GM12874 (cell line): ENCODE data around the gene HTRA1.

Source experiments
- CTCF ChIP-seq: IDR thresholded peaks from 2 replicates; pipeline ENCODE4 v1.5.1; 2011; ENCODE audit warnings: low read depth, mild to moderate bottlenecking, control low read depth, low read length, moderate library complexity; ENCODE audit not compliant: insufficient read depth

Gene HTRA1

GRCh38 chr10:122550427-122550826 is 89.1 kb downstream of the HTRA1 start:
- no peak for TF ChIP-seq CTCF

DNA sequence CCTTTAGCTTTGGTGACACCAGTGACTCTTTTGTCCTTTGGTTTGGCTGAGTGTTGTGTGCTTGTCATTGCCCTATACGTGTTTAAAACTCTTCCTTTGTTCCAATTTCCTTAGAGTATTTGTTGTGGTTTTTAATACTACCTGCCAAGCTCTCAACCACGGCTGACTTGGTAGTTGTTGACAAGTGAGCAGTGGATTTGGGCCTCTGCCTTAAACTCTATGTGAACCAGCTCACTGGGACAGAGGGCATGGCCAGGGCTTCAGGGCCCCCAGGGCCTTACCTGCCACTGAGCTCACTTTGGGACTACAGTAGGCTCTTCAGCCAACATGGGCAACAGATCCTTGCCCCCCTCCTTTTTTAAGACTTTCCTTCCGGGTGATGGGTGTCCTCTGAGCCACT is 89.6 kb downstream of the HTRA1 start:
- no peak for TF ChIP-seq CTCF

DNA sequence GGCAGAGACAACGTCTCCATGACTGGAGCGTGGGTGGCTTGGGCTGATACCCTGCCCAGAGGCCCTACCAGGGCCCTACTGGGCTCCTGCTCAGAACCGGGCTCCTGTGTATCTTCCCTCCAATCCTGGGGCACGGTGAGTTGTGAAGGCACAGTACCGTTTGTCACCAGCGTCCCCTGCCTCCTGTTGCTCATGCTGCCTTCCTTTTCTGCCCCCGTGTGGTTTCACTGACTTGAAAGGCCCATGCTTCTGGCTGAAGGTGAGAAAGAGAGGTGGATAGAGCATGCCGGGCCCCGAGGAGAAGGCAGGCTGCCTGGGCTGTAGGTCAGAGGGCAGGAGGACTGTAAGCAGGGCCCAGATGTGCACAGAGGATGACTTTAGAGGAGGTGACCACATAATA is 90.1 kb downstream of the HTRA1 start:
- no peak for TF ChIP-seq CTCF

- TF ChIP-seq CTCF: no peak
Observed at GRCh38 chr10:122553341-122553740, 92.0 kb downstream of the HTRA1 start.

GRCh38 chr10:122554131-122555036 is 93.0 kb downstream of the HTRA1 start:
- no peak for TF ChIP-seq CTCF

- TF ChIP-seq CTCF: no peak
Observed at GRCh38 chr10:122555442-122555841, 94.1 kb downstream of the HTRA1 start.

GRCh38 chr10:122557516-122557915 is 96.2 kb downstream of the HTRA1 start:
- TF ChIP-seq CTCF: no peak
